Lower leg skin (tissue), 3 donors: ENCODE measurements around the gene GALK2.

Experiments used
- CTCF ChIP-seq, 3 donors: fragments of 450-650 bp; IDR thresholded peaks; one replicate each; pipeline ENCODE4 v1.5.1; 2016; ENCODE audit warnings: antibody characterized with exemption in 3 of 3, mild to moderate bottlenecking in 3 of 3, moderate library complexity in 2 of 3
- POLR2A ChIP-seq, 2 donors: fragments of 450-650 bp; IDR thresholded peaks; one replicate each; pipeline ENCODE4 v1.6.1; 2016 to 2017; ENCODE audit warnings: antibody characterized with exemption in 2 of 2, mild to moderate bottlenecking in 1 of 2, moderate library complexity in 1 of 2

GRCh38 chr15:49255966-49256759 is 86.1 kb downstream of the GALK2 start:
- no peak for TF ChIP-seq CTCF (IDR thresholded peaks at IDR 0.05)
- TF ChIP-seq POLR2A (IDR thresholded peaks at IDR 0.05), result no peak
